Hippocampal formation (tissue), 2 donors: ENCODE measurements around the gene PACC1.
A peak's percentile ranks its signal among the peaks of the same experiment; 100 is the strongest.
"Not testable (repeated sequence)": the region's sequence is repeated elsewhere in the genome, so short reads cannot be mapped to it uniquely, and the experiment has no call there.

Experiments used
- DNase-seq, 2 donors: peaks; one replicate each; lab custom pipeline; 2025; lab: John Stamatoyannopoulos, UW

Gene PACC1

DNA sequence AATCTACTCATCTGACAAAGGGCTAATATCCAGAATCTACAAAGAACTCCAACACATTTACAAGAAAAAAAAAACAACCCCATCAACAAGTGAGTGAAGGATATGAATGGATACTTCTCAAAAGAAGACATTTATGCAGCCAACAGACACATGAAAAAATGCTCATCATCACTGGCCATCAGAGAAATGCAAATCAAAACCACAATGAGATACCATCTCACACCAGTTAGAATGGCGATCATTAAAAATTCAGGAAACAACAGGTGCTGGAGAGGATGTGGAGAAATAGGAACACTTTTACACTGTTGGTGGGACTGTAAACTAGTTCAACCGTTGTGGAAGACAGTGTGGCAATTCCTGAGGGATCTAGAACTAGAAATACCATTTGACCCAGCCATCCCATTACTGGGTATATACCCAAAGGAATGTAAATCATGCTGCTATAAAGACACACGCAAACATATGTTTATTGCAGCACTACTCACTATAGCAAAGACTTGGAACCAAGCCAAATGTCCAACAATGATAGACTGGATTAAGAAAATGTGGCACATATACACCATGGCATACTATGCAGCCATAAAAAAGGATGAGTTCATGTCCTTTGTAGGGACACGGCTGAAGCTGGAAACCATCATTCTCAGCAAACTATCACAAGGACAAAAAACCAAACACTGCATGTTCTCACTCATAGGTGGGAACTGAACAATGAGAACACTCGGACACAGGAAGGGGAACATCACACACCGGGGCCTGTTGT is 18.8 kb downstream of the PACC1 start:
- not testable (repeated sequence) for DNase-seq

DNA sequence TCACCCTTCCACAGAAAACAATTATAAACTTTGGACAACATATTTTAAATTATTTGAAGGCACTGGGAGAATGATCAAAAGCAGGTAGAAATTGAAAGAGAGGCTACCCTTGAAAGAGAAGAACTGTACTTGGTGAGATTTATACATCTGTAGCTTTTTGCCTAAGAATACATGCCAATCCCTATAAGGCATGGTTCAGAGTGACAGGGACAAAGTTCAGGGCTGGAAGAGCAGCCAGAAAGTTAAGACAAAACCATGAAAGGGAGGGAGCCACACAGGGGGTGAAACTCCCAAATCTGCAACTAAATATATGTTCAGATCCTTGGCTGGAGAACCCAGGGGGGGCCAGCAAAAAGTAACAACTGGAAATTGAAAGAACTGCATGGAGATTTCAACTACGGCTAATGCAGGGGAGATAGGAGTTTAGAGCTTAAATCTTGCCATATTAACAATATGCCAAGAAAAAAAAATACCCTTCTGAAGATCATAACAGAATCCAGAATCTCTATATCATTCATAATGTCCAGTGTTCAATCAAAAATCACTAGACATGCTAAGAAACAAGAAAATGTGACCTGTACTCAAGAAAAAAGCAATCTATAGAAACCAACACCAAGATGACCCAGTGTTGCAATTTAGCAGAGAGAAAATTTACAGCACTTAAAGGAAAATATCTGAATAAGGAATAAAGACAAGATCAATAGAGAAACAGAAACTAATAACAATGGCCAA is 25.5 kb downstream of the PACC1 start:
- DNase-seq, result no peak

- no peak for DNase-seq
Observed at GRCh38 chr1:212386029-212386428, 28.7 kb downstream of the PACC1 start.

DNA sequence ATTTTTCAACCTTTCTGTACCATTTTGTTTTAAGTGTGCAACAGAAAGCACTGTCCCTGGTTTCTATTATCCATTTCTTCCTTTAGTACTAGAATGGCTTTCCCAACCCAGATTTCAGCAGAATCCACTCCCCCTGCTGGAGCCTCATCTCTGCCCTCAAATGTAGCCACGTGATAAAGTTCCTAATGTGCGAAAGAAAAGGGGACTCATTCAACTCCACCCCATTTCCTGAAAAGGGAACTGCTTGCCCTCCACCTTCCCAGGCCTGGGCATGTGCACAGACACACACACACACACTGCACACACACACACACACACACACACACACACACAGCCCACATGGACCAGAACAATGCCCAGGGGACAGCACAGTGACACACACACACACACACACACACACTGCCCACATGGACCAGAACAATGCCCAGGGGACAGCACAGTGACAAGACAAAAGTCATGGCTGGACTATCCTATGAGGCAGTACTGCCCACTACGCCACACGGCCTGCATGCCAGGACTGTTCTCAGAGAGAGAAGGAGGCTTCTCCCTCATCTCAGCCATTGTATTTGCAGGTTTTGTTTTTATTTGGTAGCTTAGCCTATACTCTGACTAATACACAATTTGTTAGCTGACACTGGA is 33.2 kb downstream of the PACC1 start:
- DNase-seq, result no peak

- DNase-seq, result no peak
Observed at GRCh38 chr1:212379366-212379765, 35.3 kb downstream of the PACC1 start.

GRCh38 chr1:212377644-212378043 is 37.0 kb downstream of the PACC1 start:
- no peak for DNase-seq

DNA sequence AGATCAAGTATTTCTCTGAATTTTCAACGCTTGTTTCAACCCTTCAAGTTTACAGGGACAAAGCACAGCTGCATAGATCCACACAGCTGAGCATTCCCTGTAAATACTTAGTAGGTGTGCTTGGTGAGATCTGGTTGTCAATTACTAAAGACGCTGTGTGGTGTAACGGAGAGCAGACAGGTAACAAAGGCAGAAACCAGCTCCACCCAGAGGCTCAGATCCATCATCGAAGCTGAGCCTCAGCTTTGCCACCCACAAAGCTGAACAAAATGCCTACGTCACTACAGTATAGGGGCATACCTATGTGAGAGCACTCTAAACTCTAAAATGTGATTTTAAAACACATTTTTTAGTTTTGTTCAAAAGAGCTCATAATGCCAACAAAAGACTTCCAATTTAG is 38.7 kb downstream of the PACC1 start:
- no peak for DNase-seq

- DNase-seq, result peak in 1 of 2 donors; percentile 38
Observed at GRCh38 chr1:212368073-212368484, 46.6 kb downstream of the PACC1 start.

- DNase-seq, result no peak
Observed at GRCh38 chr1:212367474-212368072, 47.1 kb downstream of the PACC1 start.

DNA sequence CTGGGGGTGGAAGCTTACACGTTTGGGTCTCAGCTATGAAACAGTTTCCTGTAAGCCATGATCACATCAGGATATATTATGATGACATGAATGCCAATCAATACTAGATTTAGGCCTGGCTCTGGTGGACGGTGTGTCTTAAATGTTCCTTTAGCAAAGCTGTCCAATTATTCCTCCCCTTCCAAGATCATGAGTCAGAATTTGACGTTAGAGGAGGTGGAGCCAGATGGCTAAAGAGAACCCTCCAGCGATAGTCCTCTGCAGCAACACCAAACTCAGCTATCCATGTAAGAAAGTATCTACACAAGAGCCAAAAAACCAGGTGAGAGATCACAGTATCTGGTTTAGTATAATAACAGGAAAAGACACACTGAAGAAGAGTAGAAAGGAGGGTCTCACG is 47.8 kb downstream of the PACC1 start:
- DNase-seq, result no peak

- DNase-seq, result no peak
Observed at GRCh38 chr1:212364985-212365384, 49.7 kb downstream of the PACC1 start.

DNA sequence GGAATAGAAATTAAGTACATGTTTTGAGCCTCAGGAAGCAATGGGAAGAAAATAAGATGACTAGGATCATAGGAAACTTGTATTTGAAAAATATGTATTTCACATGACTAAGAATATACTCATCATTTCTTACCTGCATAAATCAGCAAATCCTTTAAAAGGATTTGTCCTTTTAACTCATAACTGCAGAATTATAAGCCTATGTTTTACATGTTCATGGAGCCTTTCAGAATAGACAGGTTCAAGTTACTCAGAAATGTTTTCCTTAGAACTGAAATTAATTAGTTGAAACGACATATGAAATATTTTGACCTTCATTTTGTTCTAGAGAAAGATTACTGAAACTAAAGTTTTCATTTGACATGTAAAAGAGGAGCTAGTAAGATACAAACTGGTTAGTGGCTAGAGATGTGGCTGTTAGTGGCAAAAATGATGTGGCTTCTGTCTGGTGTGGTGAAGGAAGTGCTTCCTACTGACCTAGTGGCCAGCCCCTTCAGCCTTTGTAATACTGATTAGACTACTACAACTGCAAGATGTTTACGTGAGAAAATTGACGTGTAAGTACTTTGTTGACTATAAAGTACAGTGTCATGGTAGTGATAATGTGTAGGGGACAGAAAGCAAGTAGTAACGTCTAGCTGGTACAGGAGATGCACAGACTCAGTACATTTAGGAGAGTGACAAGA is 54.7 kb downstream of the PACC1 start:
- no peak for DNase-seq

DNA sequence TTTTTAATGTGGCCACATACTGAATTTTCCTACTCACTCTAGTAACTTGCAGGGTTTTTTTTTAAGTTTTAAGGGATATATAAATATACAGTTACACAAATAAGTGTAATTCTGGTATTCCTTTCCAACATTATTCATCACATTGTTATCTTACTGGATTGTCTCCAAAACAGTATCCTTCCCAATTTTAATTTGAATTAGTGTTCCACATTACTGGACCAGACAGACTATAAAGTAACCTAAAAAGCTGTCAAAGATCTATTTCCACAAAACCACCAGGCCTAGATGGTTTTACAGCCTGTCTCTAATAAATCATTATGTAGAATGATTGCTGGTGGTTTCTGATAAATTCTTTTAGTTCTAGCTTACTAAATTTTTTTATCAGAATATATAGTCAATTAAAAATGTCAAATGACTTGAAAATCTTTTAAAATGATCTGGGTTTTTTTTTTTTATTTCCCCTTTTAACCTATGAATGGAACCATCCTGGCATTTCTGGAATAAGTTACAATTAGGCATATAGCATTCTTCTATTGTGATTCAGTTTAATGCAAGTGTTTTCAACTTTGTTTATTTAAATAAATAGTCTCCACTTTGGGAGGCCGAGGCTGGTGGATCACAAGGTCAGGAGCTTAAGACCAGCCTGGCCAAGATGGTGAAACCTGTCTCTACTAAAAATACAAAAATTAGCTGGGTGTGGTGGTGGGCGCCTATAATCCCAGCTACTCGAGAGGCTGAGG is 59.3 kb downstream of the PACC1 start:
- no peak for DNase-seq

DNA sequence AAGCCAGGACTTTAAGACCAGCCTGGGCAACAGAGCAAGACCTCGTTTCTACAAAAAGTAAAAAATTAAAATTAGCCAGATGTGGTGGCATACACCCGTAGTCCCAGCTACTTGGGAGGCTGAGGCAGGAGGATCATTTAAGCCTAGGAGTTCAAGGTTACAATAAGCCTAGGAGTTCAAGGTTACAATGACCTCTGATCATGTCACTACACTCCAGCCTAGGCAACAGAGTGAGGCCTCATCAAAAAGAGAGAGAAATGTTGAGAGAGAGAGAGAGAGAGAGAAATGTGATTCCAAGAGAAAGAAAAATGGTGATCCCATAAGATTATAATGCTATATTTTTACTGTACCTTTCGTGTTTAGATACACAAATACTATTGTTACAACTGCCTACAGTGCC is 60.2 kb downstream of the PACC1 start:
- no peak for DNase-seq

DNA sequence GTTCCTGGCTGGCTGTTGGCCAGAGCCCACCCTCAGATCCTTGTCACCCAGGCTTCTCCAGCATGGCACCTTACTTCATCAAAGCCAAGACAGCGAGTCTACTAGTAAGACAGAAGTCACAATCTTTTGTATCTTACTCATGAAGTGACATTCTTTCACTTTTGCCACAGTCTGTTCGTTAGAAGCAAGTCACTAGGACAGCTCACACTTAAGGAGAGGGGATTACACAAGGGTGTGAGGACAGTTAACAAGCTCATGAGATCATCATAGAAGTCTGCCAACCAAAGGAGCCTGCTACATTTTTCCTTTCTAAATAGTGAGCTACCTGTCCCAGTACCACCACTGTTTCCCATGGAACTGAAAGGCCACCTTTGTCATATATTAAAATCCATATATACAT is 61.5 kb downstream of the PACC1 start:
- no peak for DNase-seq

- no peak for DNase-seq
Observed at GRCh38 chr1:212351588-212352362, 62.9 kb downstream of the PACC1 start.

GRCh38 chr1:212346601-212347000 is 68.1 kb downstream of the PACC1 start:
- DNase-seq, result no peak

DNA sequence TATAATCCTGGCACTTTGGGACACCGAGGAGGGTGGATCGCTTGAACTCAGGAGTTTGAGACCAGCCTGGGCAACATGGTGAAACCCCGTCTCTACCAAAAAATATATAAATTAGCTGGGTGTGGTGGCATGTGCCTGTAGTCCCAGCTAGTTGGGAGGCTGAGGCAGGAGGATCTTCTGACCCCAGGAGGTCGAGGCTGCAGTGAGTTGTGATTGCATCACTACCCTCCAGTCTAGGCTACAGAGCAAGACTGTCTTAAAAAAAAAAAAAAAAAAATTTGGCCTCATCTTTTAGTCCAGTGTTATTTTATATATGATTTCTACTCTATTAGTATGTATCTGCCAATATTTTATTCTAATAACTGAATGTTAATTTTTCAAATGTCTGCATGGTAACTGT is 69.8 kb downstream of the PACC1 start:
- DNase-seq, result no peak

GRCh38 chr1:212341090-212341489 is 73.6 kb downstream of the PACC1 start:
- DNase-seq, result no peak

DNA sequence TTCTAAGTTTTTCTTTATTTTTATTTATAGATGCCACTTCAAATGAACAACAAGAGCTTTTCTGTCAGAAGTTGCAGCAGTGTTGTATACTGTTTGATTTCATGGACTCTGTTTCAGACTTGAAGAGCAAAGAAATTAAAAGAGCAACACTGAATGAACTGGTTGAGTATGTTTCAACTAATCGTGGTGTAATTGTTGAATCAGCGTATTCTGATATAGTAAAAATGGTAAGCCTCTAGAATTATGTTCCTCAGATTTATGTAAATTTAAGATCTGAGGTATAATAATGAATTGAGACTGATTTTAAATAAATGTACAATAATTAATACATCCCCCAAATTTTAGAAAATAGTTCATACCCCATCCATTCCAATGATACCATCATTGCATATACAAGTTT is 85.6 kb downstream of the PACC1 start:
- DNase-seq, result no peak

GRCh38 chr1:212328248-212328647 is 86.4 kb downstream of the PACC1 start:
- DNase-seq, result no peak
